SW480 (cell line): ENCODE results near the gene FAF2.

Source experiments
- DNase-seq: peaks from one replicate; pipeline ENCODE4 v3.0.0-alpha.2; 2016; ENCODE audit warnings: low spot score

Gene FAF2

GRCh38 chr5:176507911-176508310 is 59.7 kb downstream of the FAF2 start:
- no peak for DNase-seq

GRCh38 chr5:176508603-176509002 is 60.4 kb downstream of the FAF2 start:
- DNase-seq = no peak

GRCh38 chr5:176513788-176514187 is 65.6 kb downstream of the FAF2 start:
- no peak for DNase-seq

- DNase-seq = no peak
Observed at GRCh38 chr5:176514244-176514950, 66.2 kb downstream of the FAF2 start.

DNA sequence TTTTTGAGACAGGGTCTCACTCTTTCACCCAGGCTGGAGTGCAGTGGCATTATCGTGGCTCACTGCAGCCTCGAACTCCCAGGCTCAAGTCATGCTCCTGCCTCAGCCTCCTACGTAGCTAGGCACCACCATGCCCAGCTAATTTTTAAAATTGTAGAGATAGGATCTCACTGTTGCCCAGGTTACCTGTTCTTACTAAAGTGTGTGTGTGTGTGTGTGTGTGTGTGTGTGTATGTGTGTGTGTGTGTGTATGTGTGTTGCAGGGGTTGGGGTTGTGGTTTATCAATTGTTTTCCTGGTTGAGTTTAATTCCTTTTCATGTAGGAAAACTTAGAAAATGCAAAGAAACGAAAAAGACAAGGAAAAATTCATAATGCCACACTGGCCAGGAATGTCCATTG is 67.2 kb downstream of the FAF2 start:
- DNase-seq = no peak

GRCh38 chr5:176517053-176517661 is 69.0 kb downstream of the FAF2 start:
- DNase-seq = no peak

GRCh38 chr5:176519810-176520720 is 71.9 kb downstream of the FAF2 start:
- no peak for DNase-seq

DNA sequence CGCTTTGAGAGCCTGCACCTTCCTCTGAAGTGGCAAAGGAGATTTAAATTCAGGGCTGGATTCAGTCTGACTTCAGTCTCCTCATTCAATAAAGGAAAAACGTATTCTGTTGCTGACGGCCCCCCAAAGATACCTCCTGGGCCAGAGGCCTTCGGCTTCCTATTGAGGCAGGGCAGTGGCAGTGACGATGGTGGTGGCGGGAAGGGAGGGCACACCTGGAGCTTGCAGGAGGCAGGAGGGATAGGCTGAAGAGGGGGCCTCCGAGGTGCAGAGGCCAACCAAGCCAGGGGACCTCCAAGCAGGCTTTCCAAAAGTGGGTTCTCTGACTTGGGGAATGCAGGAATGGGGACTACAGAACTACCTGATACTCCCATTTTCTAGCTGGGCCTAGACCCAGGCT is 73.1 kb downstream of the FAF2 start:
- no peak for DNase-seq

- no peak for DNase-seq
Observed at GRCh38 chr5:176521699-176522263, 73.6 kb downstream of the FAF2 start.

- no peak for DNase-seq
Observed at GRCh38 chr5:176524138-176524537, 76.0 kb downstream of the FAF2 start.

DNA sequence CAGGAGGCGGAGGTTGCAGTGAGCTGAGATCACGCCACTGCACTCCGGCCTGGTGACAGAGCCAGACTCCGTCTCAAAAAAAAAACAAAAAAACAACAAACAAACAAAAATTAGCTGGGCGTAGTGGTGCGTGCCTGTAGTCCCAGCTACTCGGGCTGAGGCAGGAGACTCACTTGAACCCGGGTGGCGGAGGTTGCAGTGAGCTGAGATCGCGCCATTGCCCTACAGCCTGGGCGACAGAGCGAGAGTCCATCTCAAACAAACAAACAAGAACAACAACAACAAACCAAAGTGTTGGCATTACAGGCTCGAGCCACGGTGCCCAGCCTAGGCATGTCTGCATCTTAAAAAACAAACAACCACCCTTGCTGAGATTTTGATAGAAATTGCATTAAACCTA is 76.8 kb downstream of the FAF2 start:
- DNase-seq = no peak

DNA sequence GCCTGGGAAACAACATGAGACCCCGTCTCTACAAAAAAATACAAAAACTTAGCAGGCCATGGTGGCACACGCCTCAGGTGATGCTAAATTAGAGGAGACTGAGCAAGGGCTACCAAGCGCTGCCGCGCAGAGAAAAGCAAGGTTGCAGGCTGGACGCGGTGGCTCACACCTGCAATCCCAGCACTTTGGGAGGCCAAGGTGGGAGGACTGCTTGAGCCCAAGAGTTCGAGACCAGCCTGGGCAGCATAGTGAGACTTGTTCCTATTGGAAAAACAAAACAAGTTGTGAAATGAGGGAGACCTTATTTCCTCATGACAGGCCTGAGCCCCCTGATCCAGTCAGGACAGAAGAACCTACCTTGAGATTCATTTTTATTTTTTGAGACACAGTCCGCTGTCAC is 77.5 kb downstream of the FAF2 start:
- DNase-seq = no peak

DNA sequence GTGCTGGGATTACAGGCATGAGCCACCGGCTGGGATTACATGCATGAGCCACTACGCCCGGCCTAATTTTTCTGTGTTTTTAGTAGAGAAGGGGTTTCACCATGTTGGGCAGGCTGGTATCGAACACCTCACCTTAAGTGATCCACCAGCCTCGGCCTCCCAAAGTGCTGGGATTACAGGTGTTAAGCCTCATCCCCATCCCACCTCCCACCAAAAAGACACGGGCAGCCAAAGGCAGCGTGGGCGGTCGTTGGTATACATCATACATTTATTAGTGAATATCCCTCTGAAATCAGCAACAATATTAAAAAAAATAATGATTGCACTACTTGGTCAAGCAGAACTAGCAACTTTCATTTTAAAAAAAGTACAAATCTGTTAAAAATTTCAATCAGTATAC is 78.3 kb downstream of the FAF2 start:
- DNase-seq = no peak

GRCh38 chr5:176527246-176528222 is 79.3 kb downstream of the FAF2 start:
- DNase-seq = no peak

- no peak for DNase-seq
Observed at GRCh38 chr5:176528301-176528700, 80.1 kb downstream of the FAF2 start.

- no peak for DNase-seq
Observed at GRCh38 chr5:176528761-176529115, 80.6 kb downstream of the FAF2 start.

DNA sequence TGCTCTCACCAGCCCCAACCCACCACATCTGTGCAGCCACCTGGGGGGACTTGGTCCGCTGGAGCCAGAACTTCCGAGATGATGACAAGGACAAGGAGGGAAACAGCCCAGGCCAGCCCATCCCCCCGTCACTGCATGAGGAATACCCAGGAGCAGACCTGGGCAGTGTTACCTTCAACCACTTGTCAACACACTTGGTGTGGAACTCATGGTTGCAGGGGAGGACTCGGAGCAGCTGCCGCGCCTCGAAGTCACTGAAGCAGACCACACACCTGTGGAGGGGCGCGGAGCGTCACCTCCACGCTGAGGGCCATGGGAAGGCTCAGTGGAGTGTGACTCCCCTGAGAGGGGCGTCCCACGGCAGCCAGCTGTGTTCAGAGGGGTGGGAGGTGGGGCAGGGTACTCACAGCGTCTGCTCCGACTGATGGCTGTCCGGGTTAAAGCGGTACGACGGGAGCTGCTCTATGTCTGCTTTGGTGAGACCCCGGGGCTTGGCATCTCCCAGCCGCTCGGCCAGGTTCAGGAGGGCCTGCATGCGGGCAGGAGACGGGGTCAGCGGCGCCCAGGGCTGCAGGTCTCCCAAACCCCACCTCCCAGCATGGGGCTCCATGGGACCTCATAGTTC is 81.0 kb downstream of the FAF2 start:
- DNase-seq = no peak

DNA sequence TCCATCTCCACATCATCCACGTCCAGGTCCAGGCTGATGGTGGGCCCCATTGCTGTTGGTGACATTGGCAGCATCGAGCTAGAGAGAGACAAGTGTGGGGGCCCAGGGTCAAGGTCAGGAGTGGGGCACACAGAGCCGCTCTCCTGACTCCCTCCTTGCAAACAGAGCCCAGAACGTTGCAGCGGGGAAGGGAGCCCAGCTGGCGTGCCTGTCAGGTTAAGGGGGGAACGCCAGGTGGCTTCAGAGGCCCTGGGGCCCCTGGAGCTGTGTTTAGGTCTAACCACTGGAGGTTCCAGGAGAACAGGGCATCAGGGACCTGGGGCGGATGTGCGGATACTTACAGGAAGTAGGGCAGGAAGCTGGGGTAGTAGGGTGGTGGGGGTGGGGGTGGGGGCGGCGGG is 81.6 kb downstream of the FAF2 start:
- DNase-seq = no peak

- DNase-seq = no peak
Observed at GRCh38 chr5:176530393-176530982, 82.3 kb downstream of the FAF2 start.
